ENCODE results near the gene RTN1.

DNA sequence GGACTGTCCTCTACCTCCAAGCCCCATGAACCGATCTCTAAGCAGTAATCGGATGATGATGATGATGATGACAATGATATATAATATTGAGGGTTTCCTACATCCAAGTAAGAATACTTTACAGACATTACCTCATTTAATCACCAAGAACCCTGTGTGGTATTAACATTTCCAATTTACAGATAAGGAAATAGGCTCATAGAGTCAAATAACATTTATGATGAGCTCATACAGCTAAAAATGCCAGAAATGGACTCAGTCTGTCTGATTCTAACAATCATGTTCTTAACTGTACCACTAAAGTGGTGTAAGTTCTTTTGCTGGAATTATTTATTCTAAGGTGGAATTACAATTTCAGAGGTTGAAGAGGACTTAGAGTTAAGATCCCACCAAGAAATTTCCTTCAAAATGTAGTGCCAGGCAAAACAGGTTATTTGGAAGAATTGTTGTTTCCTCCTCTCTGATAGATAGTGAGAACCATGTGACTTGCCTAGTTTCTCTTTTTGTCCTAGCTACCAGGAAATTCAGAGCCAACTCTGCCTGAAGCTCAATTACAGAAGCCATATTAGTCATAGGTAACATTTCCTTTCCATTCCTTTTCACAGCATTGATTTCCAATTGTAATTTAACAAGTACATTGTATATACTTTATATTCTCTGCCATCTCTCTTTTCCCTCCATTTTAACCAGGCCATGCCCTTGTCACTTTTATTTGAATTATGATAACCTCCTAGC, 270.2 kb downstream of the RTN1 start:
- TF ChIP-seq, protein P1, sequence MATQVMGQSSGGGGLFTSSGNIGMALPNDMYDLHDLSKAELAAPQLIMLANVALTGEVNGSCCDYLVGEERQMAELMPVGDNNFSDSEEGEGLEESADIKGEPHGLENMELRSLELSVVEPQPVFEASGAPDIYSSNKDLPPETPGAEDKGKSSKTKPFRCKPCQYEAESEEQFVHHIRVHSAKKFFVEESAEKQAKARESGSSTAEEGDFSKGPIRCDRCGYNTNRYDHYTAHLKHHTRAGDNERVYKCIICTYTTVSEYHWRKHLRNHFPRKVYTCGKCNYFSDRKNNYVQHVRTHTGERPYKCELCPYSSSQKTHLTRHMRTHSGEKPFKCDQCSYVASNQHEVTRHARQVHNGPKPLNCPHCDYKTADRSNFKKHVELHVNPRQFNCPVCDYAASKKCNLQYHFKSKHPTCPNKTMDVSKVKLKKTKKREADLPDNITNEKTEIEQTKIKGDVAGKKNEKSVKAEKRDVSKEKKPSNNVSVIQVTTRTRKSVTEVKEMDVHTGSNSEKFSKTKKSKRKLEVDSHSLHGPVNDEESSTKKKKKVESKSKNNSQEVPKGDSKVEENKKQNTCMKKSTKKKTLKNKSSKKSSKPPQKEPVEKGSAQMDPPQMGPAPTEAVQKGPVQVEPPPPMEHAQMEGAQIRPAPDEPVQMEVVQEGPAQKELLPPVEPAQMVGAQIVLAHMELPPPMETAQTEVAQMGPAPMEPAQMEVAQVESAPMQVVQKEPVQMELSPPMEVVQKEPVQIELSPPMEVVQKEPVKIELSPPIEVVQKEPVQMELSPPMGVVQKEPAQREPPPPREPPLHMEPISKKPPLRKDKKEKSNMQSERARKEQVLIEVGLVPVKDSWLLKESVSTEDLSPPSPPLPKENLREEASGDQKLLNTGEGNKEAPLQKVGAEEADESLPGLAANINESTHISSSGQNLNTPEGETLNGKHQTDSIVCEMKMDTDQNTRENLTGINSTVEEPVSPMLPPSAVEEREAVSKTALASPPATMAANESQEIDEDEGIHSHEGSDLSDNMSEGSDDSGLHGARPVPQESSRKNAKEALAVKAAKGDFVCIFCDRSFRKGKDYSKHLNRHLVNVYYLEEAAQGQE (IDR thresholded peaks at IDR 0.05; ENCODE audit: insufficient replicate concordance, low read depth) = no peak
- TF ChIP-seq, protein P2, sequence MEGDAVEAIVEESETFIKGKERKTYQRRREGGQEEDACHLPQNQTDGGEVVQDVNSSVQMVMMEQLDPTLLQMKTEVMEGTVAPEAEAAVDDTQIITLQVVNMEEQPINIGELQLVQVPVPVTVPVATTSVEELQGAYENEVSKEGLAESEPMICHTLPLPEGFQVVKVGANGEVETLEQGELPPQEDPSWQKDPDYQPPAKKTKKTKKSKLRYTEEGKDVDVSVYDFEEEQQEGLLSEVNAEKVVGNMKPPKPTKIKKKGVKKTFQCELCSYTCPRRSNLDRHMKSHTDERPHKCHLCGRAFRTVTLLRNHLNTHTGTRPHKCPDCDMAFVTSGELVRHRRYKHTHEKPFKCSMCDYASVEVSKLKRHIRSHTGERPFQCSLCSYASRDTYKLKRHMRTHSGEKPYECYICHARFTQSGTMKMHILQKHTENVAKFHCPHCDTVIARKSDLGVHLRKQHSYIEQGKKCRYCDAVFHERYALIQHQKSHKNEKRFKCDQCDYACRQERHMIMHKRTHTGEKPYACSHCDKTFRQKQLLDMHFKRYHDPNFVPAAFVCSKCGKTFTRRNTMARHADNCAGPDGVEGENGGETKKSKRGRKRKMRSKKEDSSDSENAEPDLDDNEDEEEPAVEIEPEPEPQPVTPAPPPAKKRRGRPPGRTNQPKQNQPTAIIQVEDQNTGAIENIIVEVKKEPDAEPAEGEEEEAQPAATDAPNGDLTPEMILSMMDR (IDR thresholded peaks at IDR 0.05; ENCODE audit: insufficient read depth, low read length) = no peak
- TF ChIP-seq POLR2AphosphoS5 (IDR thresholded peaks at IDR 0.05; ENCODE audit: low read depth) (no peak), GABPA (IDR thresholded peaks at IDR 0.05; ENCODE audit: low read depth) (no peak), SPI1 (IDR thresholded peaks at IDR 0.05; ENCODE audit: borderline replicate concordance, low read depth) (no peak)

Measured in HL-60 (cell line).